ENCODE data around the gene DNAH11. TPM values are rescaled to one million over a fixed set of nuclear protein-coding genes. Genes with fewer than 3 reads are reported as not detected.
"Not testable (repeated sequence)": the region's sequence is repeated elsewhere in the genome, so short reads cannot be mapped to it uniquely, and the experiment has no call there.

The DNAH11 gene
- total RNA-seq, 1 donor from 2014 or later: 1.3 TPM

- no peak for DNase-seq (ENCODE audit: low read depth, low spot score)
Observed at GRCh38 chr7:21717323-21717722, 174.5 kb downstream of the DNAH11 start.

- no peak for DNase-seq (ENCODE audit: low read depth, low spot score)
Observed at GRCh38 chr7:21718391-21718790, 175.6 kb downstream of the DNAH11 start.

- DNase-seq (ENCODE audit: low read depth, low spot score): no peak
Observed at GRCh38 chr7:21719846-21720245, 177.0 kb downstream of the DNAH11 start.

- no peak for DNase-seq (ENCODE audit: low read depth, low spot score)
Observed at GRCh38 chr7:21722371-21722770, 179.5 kb downstream of the DNAH11 start.

GRCh38 chr7:21724562-21724961, 181.7 kb downstream of the DNAH11 start:
- DNase-seq (ENCODE audit: low read depth, low spot score): no peak

- DNase-seq (ENCODE audit: low read depth, low spot score): no peak
Observed at GRCh38 chr7:21730399-21730798, 187.6 kb downstream of the DNAH11 start.

GRCh38 chr7:21731977-21732376, 189.1 kb downstream of the DNAH11 start:
- no peak for DNase-seq (ENCODE audit: low read depth, low spot score)

- DNase-seq (ENCODE audit: low read depth, low spot score): not testable (repeated sequence)
Observed at GRCh38 chr7:21732956-21733355, 190.1 kb downstream of the DNAH11 start.

- no peak for DNase-seq (ENCODE audit: low read depth, low spot score)
Observed at GRCh38 chr7:21733837-21734236, 191.0 kb downstream of the DNAH11 start.

GRCh38 chr7:21743493-21743892, 200.7 kb downstream of the DNAH11 start:
- no peak for DNase-seq (ENCODE audit: low read depth, low spot score)

GRCh38 chr7:21746949-21747348, 204.1 kb downstream of the DNAH11 start:
- DNase-seq (ENCODE audit: low read depth, low spot score): no peak

GRCh38 chr7:21747806-21748205, 205.0 kb downstream of the DNAH11 start:
- DNase-seq (ENCODE audit: low read depth, low spot score): no peak

- no peak for DNase-seq (ENCODE audit: low read depth, low spot score)
Observed at GRCh38 chr7:21749378-21749777, 206.5 kb downstream of the DNAH11 start.

- DNase-seq (ENCODE audit: low read depth, low spot score): no peak
Observed at GRCh38 chr7:21753071-21753470, 210.2 kb downstream of the DNAH11 start.

GRCh38 chr7:21754963-21755362, 212.1 kb downstream of the DNAH11 start:
- no peak for DNase-seq (ENCODE audit: low read depth, low spot score)

GRCh38 chr7:21757537-21758282, 214.9 kb downstream of the DNAH11 start:
- DNase-seq (ENCODE audit: low read depth, low spot score): no peak

- no peak for DNase-seq (ENCODE audit: low read depth, low spot score)
Observed at GRCh38 chr7:21758286-21758685, 215.4 kb downstream of the DNAH11 start.

- no peak for DNase-seq (ENCODE audit: low read depth, low spot score)
Observed at GRCh38 chr7:21762469-21762868, 219.6 kb downstream of the DNAH11 start.

- DNase-seq (ENCODE audit: low read depth, low spot score): no peak
Observed at GRCh38 chr7:21763818-21764217, 221.0 kb downstream of the DNAH11 start.

GRCh38 chr7:21766218-21766617, 223.4 kb downstream of the DNAH11 start:
- no peak for DNase-seq (ENCODE audit: low read depth, low spot score)

- DNase-seq (ENCODE audit: low read depth, low spot score): peak; percentile 20
Observed at GRCh38 chr7:21767300-21767900, 224.6 kb downstream of the DNAH11 start.

- no peak for DNase-seq (ENCODE audit: low read depth, low spot score)
Observed at GRCh38 chr7:21768279-21768678, 225.4 kb downstream of the DNAH11 start.

- DNase-seq (ENCODE audit: low read depth, low spot score): no peak
Observed at GRCh38 chr7:21771266-21771665, 228.4 kb downstream of the DNAH11 start.
